ENCODE results near the gene TFIP11.

DNA sequence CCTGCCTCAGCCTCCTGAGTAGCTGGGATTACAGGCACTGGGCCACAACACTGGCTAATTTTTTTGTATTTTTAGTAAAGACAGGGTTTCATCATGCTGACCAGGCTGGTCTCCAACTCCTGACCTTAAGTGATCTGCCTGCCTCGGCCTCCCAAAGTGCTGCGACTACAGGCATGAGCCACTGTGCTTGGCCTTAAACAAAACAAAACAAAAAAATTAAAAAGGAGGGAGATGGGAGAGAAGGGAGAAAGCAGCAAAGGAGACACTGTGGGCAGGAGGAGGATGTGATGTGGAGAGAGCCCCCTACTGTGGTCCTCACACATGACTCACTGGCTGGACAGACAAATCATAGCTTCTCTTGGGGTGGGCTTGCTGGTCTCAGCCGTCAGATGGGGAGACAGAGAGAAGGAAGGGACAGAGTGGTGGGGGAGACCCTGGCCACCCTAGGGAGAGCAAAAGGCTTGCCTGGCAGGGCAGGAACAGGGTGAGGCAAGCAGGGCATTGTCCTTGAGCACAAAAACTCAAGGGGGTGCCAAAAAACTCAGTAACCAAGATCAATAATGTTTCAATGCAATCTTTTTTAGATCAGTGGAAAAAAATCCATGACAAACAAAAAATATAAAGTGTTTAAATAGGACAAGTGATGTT is 46.1 kb upstream of the TFIP11 start:
- TF ChIP-seq CTCF (IDR thresholded peaks at IDR 0.05), result no peak
- no peak for TF ChIP-seq EZH2phosphoT487 (IDR thresholded peaks at IDR 0.05)
